Activated B cell treated with CpG ODN at 0.5 μM for 24 hours (primary cell): ENCODE measurements around the gene KLHL8. TPM values are rescaled to one million over a fixed set of nuclear protein-coding genes. Genes with fewer than 3 reads are reported as not detected.
"Not testable (repeated sequence)": the region's sequence is repeated elsewhere in the genome, so short reads cannot be mapped to it uniquely, and the experiment has no call there.

ENCODE experiments used
- ATAC-seq: fragments of 200-7000 bp; cut with Tn5 transposase; one replicate; pipeline ENCODE4 v1.10.0; 2021; ENCODE audit warnings: low read depth, mild to moderate bottlenecking, moderate library complexity
- CTCF ChIA-PET: fragments of 350-600 bp; sonication (Branson Sonifier 250); formaldehyde crosslinking; loops from one replicate; lab custom pipeline; 2021; ENCODE audit warnings: antibody characterized with exemption; lab: Charles Lee
- POLR2A ChIA-PET: fragments of 350-600 bp; sonication (Branson Sonifier 250); formaldehyde crosslinking; loops from one replicate; lab custom pipeline; 2021; ENCODE audit warnings: antibody characterized with exemption; lab: Charles Lee
- DNase-seq: peaks from one replicate; pipeline ENCODE4 v3.0.0; 2022
- H3K27ac Mint-ChIP-seq: one replicate; pipeline ENCODE4 v1.8.0; 2020; ENCODE audit warnings: mixed read lengths
- H3K27me3 Mint-ChIP-seq: one replicate; pipeline ENCODE4 v1.8.0; 2021; ENCODE audit warnings: mixed read lengths
- H3K36me3 Mint-ChIP-seq: one replicate; pipeline ENCODE4 v1.8.0; 2021; ENCODE audit warnings: low read depth, mixed read lengths
- H3K4me1 Mint-ChIP-seq: one replicate; pipeline ENCODE4 v1.8.0; 2021; ENCODE audit warnings: mixed read lengths
- H3K4me3 Mint-ChIP-seq: one replicate; pipeline ENCODE4 v1.8.0; 2020; ENCODE audit warnings: mild to moderate bottlenecking, mixed read lengths
- H3K9me3 Mint-ChIP-seq: one replicate; pipeline ENCODE4 v1.8.0; 2020; ENCODE audit warnings: mixed read lengths
- CTCF ChIP-seq: fragments of 200-600 bp; IDR thresholded peaks from one replicate; pipeline ENCODE4 v1.8.0; 2022; ENCODE audit warnings: antibody characterized with exemption, mild to moderate bottlenecking
- intact Hi-C: fragments of 100-400 bp; cut with micrococcal nuclease; formaldehyde crosslinking; loops from one replicate; pipeline ENCODE4 v1.15.1; 2024
- total RNA-seq: library from RNA; stranded (reverse); gene quantifications from 2 replicates; pipeline ENCODE4 v1.2.3, GENCODE V29; 2022

The KLHL8 gene
- total RNA-seq, 1 donor from 2014 or later = 12.6 TPM

DNA sequence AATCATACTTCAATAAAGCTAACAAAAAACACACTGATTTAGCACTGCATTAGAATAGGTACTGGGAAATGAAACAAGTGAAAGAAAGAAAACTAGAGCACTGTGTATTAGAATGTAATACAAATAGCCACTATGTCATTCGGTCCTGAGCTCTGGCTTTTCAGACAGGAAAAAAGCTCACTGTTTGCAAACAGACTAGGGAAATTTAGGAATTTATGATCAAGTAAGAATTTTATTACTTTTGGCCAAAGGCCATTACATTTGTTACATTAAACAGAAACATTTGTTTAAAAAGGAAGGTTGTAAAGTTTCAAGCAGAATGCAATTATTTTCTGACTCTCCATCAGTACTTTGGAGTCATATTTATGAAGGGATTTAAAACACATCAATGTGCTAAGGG lies 68.7 kb downstream of the KLHL8 start:
- intact Hi-C loops = loop anchor here (1.0 to 5.0 kb wide), 4 partner anchors 41 to 695 kb away; no protein-coding TSS in a partner anchor
- Mint-ChIP-seq H3K36me3 (no peaks in the 10 kb centered on the region), H3K4me3 (no peak overlapping the region), H3K9me3 (no peaks in the 10 kb centered on the region), H3K4me1 (no peaks in the 10 kb centered on the region), H3K27ac (no peak overlapping the region), H3K27me3 (no peaks in the 10 kb centered on the region)
- POLR2A ChIA-PET = no interaction called here
- no peak for ATAC-seq
- no peak for DNase-seq
- CTCF ChIA-PET = interaction anchor here (0.7 to 4.2 kb wide), 11 partner anchors 10 to 315 kb away, joined by 3 to 43 read pairs (median 4); no protein-coding TSS in a partner anchor
- no peak for TF ChIP-seq CTCF

- ChIA-PET CTCF (interaction anchor here (0.6 to 4.2 kb wide), 20 partner anchors 11 to 318 kb away, joined by 3 to 43 read pairs (median 4); partner anchors contain the start of gene HSD17B11), POLR2A (interaction anchor here (1.2 kb wide), 1 partner anchor 88 kb away, joined by 3 read pairs; no protein-coding TSS in a partner anchor)
- ATAC-seq = peak; percentile 77
- Mint-ChIP-seq H3K36me3 (no peaks in the 10 kb centered on the region), H3K4me1 (no peaks in the 10 kb centered on the region), H3K4me3 (no peak overlapping the region), H3K9me3 (no peaks in the 10 kb centered on the region), H3K27ac (no peak overlapping the region), H3K27me3 (no peaks in the 10 kb centered on the region)
- DNase-seq = no peak
- peak; percentile 16 for TF ChIP-seq CTCF
- intact Hi-C loops = loop anchor here (1.0 to 5.0 kb wide), 6 partner anchors 42 to 696 kb away; no protein-coding TSS in a partner anchor
Observed at GRCh38 chr4:87150498-87151261, 69.7 kb downstream of the KLHL8 start.

DNA sequence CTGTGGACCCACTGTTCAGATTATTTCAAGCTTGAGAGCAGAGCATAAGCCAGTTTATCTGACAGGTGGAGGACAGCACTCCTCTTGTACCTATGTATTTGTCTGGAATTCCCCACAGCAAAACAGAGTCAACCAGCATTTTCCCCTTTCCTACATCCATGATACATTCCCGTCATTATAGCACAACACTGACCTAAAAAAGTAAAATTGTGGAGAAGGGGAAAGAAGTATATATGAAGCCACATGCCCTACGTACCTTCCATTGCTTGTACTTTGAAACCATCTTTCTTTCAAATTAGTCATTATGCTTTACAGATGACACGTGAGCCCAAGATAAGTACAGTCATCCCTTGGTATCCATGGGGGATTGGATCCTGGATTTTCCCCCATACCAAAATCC lies 73.3 kb downstream of the KLHL8 start:
- intact Hi-C loops = no loop called here
- H3K4me3 Mint-ChIP-seq = no peak overlapping the region
- POLR2A ChIA-PET = no interaction called here

GRCh38 chr4:87145934-87146333 lies 74.5 kb downstream of the KLHL8 start:
- ChIA-PET CTCF (interaction anchor here (1.4 kb wide), 1 partner anchor 89 kb away, joined by 5 read pairs; no protein-coding TSS in a partner anchor), POLR2A (interaction anchor here (0.6 kb wide), 1 partner anchor 248 kb away, joined by 8 read pairs; no protein-coding TSS in a partner anchor)
- ATAC-seq, H3K27ac Mint-ChIP-seq, H3K9me3 Mint-ChIP-seq, H3K4me3 Mint-ChIP-seq, DNase-seq, H3K27me3 Mint-ChIP-seq, H3K4me1 Mint-ChIP-seq, intact Hi-C loops: not testable (repeated sequence)
- H3K36me3 Mint-ChIP-seq = peaks cover 14% of the 10 kb centered on the region

More for the DNA sequence above, 73.3 kb downstream of the KLHL8 start:
- no peak for ATAC-seq
- CTCF ChIA-PET = interaction anchor here (1.4 kb wide), 1 partner anchor 88 kb away, joined by 5 read pairs; no protein-coding TSS in a partner anchor
- Mint-ChIP-seq H3K27ac (no peak overlapping the region), H3K27me3 (no peaks in the 10 kb centered on the region), H3K9me3 (no peaks in the 10 kb centered on the region), H3K36me3 (peaks cover 6% of the 10 kb centered on the region), H3K4me1 (peaks cover 5% of the 10 kb centered on the region)
- TF ChIP-seq CTCF = no peak
- DNase-seq = no peak

DNA sequence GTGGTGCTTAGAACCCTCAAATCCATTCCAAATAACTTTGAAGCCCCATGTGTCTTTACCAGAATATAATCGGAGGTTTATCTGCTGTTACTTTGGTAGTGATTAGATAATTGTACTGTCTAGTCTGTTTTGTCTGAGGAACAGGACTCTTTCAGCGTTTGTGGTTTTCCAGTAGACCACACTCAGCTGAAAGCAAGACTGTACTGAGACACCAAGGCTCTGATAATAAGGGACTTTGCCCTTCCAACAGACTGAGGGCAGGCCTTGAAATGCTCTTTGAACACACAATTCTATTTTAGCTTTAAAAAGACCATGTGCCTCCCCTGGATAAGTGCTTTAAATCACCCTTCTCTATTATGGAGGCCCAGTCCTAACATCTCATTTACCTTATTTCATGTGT lies 76.1 kb downstream of the KLHL8 start:
- ATAC-seq (no peak), DNase-seq (no peak)
- POLR2A ChIA-PET = no interaction called here
- H3K9me3 Mint-ChIP-seq = no peaks in the 10 kb centered on the region
- TF ChIP-seq CTCF = no peak
- H3K4me3 Mint-ChIP-seq = no peak overlapping the region
- no peaks in the 10 kb centered on the region for H3K27me3 Mint-ChIP-seq
- H3K4me1 Mint-ChIP-seq = peaks cover 5% of the 10 kb centered on the region
- CTCF ChIA-PET = no interaction called here
- H3K27ac Mint-ChIP-seq = peak overlapping the region; percentile 18
- intact Hi-C loops = no loop called here
- peaks cover 22% of the 10 kb centered on the region for H3K36me3 Mint-ChIP-seq
